Stimulated activated CD8-positive, alpha-beta memory T cell treated with anti-CD3 and anti-CD28 coated beads, Interleukin-15, amount 100 ng/mL, for 24 hours (primary cell): ENCODE measurements around the gene PKDREJ.
"Not testable (repeated sequence)": the region's sequence is repeated elsewhere in the genome, so short reads cannot be mapped to it uniquely, and the experiment has no call there.

ENCODE experiments used
- DNase-seq: peaks from one replicate; pipeline ENCODE4 v3.0.0-alpha.2; 2020; ENCODE audit warnings: low read depth

Gene PKDREJ

DNA sequence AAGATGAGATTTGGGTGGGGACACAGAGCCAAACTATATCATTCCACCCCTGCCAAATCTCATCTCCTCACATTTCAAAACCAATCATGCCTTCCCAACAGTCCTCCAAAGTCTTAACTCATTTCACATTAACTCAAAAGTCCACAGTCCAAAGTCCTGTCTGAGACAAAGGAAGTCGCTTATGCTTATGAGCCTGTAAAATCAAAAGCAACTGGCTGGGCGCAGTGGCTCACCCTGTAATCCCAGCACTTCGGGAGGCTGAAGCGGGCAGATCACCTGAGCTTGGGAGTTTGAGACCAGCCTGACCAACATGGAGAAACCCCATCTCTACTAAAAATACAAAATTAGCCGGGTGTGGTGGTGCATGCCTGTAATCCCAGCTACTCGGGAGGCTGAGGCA, 1.4 kb upstream of the PKDREJ start:
- DNase-seq: not testable (repeated sequence)

DNA sequence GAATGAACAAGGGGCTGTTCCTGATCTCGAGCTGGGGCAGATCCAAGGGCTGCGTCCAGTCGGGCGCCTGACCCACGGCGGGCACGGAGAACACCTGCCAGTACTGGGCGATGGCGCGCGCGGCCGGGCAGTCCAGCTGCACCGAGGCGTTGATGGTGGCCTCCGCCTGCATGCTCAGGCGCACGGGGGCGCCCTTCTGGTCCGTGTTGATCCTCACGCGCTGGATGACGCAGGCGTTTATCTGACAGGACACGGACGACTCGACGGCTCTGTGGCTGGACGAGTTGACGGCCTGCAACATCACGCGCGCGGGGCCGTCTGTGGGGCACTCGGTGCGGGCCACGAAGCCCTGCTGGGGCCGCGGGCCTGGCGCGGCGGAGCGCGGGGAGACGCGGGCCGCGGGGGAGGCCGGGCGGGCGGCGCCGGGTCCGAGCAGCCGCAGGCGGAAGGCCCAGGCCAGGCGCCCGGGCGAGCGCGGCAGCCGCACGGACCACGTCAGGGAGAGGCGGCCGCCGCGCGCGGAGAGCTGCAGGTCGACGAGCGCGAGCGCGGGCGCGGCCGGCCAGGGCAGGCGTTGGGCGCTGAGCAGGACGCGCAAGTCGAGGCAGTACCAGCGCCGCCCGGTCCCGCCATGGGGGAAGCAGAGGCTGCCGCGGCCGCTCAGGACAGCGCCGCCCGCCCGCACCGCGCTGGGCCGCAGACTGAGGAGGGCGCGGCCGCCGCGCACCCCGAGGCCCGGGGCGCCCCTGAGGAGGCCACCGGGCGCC, 511 bp downstream of the PKDREJ start:
- no peak for DNase-seq

DNA sequence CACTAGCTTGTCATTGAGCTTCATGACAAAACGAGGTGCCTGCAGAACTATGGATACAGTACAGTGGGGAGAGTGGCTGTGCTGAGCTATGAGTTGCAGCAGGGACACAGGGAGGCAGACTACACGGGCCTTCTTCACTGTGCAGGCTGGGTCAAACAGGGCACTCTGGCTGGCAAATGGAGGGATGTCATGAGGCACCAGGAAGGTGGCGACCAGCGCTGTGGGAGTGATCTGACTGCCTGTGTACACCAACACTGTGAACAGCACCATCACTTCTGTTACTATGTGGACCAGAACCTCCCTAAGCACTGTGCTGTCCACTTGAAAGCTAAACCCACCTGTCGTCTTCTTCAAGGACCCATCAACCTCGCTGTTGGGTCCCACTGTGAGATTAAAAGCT, 3.1 kb downstream of the PKDREJ start:
- no peak for DNase-seq

DNA sequence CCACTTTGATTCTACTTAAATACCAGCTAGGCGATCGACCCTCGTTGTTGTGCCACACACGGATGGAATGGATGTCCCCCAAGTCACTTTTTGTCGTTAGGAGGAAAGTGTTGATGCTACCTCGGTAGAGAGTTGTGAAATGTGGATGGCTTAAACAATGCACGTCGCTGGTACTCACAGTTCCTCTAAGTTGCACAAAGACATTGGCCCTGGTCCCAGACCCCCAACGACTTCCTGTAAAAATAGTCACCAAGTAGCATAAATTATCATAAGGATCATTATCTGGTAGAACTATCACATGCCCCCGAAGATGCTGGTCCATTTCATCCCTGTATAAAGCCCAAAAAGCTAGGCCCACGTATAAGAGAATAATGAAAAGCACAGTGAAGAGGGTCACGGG, 3.8 kb downstream of the PKDREJ start:
- DNase-seq: no peak

DNA sequence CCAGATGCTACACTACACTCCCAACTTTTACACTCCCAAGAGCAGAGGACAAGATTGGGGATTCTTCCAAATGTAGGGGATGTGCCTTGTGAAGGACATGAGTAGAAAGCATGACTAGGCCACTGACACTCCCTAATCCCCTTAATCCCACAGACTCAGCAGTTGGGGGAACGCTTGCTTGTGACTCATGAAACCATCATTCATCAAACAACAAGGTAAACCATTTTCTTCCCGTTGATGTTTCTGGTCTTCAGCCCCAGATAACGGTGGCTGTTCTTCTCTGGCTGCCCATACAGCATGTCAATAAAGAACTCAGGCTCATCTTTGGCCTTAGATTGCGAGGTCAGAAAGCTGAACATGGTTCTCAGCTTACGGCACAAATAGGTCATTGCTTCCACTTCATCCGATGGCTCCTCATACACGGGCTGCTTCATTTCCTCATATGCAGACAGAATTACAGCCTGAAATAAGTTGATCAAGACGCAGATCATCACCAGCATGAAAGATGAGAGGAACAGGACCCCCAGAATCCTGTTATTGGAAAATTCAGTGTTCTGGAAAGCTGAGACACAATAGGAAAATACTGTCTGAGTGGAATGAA, 6.7 kb downstream of the PKDREJ start:
- DNase-seq: no peak

DNA sequence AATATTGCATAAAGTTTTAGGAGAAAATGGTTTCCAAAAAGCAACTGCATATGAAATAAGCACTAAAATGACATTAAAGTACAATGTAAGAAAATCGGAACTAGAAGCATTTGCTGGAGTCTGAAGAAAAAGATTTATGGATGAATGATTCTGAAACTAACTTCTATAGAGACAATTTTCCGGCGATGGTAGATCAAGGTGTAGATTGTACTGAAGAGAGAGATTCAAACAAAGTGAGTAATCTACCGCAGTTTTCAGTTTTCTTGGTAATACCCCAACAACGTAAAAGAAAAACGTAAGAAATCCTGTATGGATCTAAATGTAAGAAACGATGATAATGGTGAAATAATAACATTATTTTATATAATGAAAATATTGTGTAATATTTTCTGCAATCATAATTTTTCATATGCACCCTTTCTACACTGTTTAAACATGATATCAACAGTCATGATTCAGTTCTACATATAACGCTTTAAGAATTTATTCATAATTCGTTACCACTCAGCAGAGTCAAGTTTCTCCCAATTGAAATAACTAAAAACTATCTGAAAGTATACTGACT, 11.2 kb downstream of the PKDREJ start:
- no peak for DNase-seq

DNA sequence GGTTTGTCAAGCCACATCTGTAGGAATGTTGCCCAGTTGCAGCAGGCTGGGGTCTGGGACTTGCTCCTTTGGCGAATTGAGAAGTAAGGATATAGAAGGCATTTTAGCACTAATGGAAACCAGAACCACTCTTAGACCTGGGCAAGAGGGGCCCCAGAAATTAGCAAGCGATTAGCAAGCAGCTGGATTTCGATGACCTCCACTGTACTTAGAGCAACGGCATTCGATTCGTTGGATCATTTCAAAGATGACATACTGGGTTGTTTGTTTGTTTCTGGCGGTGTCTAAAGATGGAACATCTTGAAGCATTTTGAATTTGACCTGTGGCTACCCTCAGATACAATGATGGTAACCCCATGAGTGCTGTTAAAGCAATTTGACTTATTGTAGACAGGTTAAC, 11.9 kb downstream of the PKDREJ start:
- no peak for DNase-seq

DNA sequence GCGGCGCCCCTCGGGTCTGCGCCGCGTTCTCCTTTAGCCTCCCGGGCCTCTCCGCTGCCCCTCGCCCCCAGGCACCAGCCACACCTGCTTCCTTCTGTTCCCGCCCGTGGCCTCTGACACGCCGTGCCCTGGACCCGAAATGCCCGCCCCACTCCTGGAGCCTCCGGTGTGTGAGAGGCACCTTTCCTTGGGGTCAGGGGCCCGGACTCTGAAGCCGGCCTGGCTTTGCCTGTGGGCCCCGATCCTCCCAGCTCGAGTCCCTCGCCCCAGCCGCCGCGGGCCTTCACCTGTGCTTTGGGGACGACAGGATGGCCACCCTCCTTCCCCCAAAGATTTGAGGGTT, 12.4 kb downstream of the PKDREJ start:
- DNase-seq: no peak

DNA sequence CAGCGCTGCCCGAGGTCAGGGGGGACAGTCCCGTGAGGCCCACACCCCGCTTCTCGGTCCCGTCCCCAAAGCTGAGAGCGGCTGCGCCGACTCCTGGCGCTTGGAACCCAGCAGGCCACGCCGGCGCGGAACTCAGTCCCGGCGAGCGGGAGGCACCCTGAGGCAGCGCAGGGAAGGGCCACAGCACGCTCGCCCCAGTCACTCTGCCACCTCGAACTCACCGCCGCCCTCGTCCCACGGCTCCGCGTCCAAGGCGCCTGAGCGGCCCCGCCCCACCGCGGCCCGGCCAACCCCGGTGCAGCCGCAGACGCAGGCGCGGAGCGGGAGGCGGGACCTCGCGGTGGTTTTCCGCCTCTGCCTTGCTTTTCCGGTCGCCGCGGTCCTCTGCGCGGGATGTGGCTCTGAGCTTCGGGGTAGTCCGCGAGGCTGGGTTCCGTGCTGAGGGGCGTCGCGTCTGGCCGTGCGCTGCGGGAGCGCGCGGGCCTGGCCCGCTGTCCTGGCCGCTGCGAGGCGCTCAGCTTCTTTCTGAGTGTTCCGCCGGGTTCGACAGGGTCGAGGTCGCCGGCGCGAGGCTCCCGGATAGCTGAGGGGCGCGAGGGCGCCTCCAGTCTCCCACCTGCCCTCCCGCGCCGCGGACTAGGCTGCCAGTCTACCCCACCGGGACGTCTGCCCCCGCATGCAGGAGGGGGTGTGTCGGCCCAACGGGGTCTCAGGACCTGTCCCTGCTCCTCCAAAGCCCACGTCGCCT, 12.9 kb downstream of the PKDREJ start, which contains the start of gene CDPF1:
Gene CDPF1, minus strand, starts transcription at position 259 of the 748 bp plus-strand sequence. CDS start 2,009 bp downstream, outside the sequence.
- peak; percentile 86 for DNase-seq

DNA sequence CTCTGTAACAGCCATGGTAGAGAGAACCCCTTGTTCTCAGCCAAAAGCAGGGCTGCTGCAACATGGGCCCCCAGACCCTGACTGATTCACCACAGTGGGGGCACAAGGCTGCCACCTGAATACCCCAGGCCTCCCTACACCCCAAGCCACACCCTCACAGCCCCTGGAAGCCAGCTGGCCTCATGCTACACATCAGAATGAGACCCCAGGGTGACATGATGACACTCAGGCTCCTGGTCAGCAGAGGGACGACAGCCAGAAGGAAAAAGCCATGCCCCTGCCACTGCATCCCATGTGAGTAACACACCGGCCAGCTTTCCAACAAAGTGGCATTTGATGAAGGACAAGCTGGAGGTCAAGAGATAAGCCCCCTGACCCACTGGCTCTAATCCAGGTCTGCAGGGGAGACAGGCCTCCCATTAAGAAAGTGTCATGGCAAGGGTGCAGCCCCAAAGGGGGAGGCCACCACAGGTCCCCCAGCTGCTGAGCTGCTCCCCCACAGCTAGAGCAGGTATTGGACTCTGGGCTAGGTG, 15.6 kb downstream of the PKDREJ start:
- DNase-seq: no peak

DNA sequence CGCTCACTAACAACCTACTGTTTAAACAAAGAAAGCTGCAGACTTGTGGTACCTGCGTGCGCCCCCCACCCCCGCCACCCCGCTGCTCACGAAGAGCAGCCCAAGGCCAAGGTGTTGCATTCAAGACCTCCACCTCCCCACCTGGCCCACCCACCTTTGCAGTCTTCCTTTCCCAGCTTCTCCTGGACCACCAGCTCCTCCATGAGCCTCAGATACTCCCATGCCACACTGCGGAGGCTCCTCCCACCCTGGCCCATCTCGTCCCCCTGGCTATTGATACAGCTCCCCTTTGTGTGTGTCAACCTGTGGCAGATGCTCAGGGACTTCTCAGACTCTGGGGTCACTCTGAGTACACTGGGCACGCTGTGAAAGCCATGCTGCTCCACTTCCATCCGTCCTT, 17.0 kb downstream of the PKDREJ start:
- DNase-seq: no peak

DNA sequence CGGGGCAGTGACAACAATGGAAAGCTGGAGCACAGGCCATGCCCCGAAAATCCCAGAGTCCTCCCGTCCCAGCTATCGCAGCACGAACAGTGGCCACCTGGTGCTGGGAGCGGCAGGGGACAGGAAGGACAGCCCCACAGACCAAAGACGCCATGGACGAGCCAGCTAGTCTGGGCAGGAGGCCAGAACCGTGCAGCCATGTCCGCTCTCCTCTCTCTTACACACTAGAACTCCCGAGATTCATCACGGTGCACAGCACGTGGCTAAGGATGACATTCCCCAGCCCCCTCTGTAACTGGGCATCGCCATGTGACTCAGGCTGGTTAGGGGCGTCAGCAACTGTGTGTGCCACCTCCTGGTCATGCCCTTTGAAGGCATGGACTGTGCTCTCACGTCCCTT, 17.6 kb downstream of the PKDREJ start:
- DNase-seq: no peak

DNA sequence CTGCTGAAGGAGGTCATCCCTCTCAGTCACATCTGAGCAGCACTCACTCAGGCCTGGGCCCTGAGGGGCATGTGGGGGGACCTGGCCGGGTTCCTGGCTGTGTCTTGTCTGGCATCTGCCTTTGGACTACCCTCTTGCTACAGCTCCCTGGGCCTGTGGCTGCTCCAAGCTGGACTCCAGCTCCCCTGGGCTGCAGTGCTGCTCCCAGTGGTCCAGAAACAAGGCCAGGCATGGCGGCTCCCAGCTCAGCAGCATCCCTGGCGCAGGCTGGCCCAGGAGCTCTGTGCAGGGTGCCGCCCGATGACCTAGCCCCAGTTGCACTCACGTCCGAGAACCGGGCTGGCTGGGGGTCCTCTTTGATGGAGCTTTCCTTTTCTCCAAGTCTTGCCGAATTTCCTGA, 18.4 kb downstream of the PKDREJ start:
- DNase-seq: no peak

DNA sequence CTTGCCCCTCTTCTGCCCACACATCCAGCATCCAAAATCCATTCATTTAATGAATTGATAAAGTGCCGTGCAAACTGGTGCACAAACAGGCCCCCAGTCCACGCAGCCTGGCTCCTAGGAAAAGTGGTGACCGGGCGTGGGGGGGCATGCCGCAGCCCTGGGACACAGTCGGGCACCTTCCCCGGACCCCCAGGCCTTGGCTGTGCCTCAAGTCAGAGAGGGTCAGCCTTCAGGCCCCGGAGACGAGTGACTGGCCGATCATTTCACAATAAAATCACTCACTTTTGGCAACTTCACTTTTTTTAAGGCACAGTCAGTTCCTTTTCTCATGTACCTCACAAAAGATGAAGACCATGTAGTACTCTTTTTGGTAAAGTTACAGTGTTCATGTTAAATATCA, 21.1 kb downstream of the PKDREJ start:
- DNase-seq: no peak

DNA sequence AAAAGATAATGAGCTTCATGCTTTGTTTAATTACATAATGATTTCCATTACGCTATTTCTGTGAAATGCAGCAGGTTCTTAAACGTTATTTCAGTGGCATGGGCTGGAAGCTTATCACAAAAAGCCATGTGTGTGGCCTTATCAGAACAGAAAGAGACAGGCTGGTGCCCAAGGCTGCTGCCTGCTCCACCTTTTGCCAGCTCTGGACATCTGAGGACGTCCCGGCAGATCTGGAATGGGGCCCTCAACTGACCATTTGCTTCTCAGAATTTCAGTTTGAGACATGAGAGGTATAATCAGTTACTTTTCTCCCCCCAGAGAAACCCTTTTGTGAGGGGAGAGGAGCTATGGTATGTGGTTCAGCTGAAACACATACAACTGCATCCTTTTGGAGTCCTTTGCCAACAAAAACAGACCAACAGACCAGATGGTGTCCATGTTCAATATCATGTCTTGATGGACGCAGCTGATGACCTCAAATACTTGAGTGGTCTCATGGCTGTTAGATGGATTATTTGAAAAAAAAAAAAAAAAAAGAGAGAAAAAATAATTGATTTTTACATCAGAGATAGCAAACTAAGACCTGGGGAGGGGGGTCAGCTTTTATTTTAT, 21.6 kb downstream of the PKDREJ start:
- DNase-seq: no peak

DNA sequence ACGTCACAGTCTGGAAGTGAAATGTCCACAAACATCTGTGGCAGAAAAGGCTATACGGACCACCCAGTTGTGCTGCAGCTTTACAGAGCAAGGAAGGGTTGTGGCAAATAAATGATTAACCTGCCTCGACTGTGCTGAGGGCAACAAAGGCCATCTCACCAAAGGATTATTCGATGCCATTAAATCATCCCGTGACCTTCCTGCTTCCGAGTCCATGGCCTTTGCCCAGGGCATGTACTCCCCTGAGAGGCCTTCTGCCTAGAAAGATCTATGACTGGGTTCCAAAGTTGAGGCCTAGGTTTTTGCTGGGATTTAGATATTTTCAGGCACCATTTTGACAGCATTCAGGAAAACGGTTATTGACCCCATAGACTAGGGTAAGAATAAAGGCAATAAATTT, 22.2 kb downstream of the PKDREJ start:
- no peak for DNase-seq

DNA sequence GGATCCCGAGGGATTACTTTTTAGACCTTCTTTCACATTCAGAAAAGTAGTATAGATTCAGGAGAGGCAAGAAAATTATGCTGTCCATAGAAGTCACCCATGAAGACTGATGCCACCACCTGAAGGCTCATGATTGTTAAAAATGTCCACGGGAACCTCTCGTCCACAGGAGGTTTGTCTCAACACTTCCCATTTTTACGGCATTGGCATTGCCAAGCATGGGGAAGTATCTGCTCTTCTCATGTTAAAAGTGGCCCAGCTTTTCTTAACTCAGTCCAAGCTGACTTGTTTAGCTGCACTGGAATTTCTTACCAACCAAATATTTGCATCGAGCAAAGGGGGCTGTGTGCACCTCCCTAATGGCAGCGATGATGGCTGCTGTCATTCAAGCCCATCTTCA, 22.6 kb downstream of the PKDREJ start:
- DNase-seq: no peak

DNA sequence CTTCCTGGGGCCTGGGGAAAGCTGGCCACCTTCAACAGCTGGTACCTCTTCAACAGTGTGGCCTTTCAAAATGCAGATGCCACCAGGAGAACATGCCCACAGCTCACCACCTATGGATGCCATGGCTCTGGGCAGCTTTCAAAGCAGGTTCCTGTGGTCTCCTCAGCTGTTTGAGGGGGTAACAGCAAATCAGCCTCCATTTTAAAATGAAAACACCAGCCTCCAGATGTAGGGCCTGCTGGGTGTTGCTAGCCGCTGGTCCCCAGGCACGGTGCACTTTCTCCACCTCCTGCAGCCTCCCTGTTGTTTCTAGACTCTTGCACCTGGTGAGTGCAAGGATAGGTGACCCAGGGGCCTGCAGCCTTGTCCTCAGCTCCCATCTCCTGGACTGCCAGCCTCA, 23.1 kb downstream of the PKDREJ start:
- DNase-seq: no peak

DNA sequence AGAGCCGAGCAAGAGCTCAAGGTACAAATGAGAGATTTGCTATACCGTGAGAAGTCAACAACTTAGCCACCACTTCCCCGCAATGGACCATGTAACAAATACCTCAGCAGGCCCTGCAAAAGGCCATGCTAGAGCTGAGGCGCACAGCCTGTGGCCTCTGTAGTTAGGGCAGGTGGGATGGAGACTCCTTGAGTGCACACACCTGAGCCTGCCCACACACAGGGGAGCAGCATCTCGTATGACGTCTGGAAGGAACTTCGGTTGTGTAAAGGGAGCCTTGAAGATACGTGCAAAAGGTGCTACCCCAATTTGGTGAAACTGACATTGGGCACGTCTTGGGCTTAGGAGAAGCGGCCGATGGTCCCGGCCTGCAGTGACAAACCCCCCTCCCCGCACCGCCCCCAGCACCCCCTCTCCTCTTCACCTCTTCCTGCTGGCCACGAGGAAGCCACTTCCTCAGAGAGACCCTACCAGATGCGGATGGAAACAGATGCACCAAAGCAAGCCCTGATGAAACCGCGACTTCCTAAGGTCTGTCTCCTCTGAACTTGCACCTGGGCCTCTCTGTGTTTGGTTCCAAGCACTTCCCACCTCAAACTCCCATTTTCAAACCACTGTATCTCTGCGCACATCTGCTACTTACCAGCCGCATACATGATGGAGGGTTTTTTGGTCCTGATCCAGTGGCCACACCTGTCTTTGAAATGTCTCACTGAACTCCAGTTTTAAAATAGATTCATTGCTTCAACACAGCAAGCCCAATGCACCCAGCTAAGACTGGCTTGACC, 23.7 kb downstream of the PKDREJ start:
- DNase-seq: no peak

DNA sequence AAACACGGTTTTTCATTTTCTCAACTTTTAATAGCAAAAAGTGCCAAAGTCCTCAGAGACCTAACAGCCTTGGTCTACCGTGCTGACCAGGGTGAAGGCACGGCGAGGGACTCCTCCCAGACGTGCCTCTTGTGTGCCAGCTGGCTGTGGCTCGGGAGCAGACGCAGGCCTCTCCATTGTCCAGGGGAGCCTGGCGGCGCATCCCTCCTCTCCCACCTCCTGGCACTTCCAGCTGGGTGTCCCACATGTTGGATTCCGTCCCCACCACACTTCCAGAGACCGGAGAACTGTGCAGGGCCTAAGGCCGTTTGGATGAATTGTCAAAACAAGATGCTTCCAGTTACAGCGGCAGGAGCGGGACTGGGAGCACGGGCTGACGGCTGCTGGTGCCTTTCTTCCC, 24.6 kb downstream of the PKDREJ start:
- no peak for DNase-seq

DNA sequence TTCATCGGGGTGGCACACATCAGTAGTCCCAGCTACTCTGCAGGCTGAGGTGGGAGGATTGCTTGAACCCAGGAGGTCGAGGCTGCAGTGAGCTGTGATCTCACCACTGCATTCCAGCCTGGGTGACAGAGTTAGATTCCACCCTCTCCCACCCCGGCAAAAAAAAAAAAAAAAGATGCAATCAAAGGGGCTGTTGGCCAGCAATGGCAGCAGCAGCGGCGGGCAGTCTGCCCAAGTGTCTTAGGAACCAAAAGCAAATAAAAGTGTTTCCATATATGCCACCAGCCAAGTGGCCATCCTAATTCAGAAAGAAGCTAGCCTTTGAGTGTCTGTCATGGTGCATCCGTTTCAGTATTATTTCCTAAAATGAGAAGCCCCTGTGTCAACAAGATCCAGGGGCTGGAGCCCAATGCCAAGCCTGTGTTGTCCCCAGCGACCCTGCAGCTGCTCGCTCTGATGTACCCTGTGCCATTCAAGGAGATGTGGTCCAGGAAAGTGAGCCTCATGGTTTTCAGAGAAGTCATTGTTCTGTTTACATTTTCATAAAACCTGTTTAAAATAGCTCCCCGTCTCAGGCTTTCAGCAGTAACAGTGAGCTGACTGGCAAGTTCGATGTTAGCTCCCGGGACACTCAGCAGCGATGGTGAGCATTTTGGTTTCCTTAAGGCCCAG, 25.6 kb downstream of the PKDREJ start:
- no peak for DNase-seq
